HG02588 (cell line): ENCODE results near the gene ICAM2.
"Not testable (repeated sequence)": the region's sequence is repeated elsewhere in the genome, so short reads cannot be mapped to it uniquely, and the experiment has no call there.

Source experiments
- ATAC-seq: cut with Tn5 transposase; IDR thresholded peaks from one replicate; pipeline ENCODE4 v1.9.1; 2021; ENCODE audit warnings: mild to moderate bottlenecking, moderate library complexity; ENCODE audit not compliant: unreplicated experiment

ICAM2 gene

GRCh38 chr17:64045176-64045575, 24.7 kb upstream of the ICAM2 start:
- ATAC-seq = no peak

- no peak for ATAC-seq
Measured at GRCh38 chr17:64042700-64043485, 22.5 kb upstream of the ICAM2 start.

- no peak for ATAC-seq
Measured at GRCh38 chr17:64041912-64042311, 21.5 kb upstream of the ICAM2 start.

- ATAC-seq = no peak
Measured at GRCh38 chr17:64040206-64040605, 19.8 kb upstream of the ICAM2 start.

GRCh38 chr17:64039106-64039400, 18.6 kb upstream of the ICAM2 start:
- ATAC-seq = no peak

GRCh38 chr17:64038331-64039105, 18.1 kb upstream of the ICAM2 start:
- ATAC-seq = no peak

- ATAC-seq = no peak
Measured at GRCh38 chr17:64037802-64038201, 17.4 kb upstream of the ICAM2 start.

- no peak for ATAC-seq
Measured at GRCh38 chr17:64037180-64037579, 16.7 kb upstream of the ICAM2 start.

GRCh38 chr17:64036198-64036922, 15.9 kb upstream of the ICAM2 start:
- no peak for ATAC-seq

- ATAC-seq = no peak
Measured at GRCh38 chr17:64032081-64032480, 11.6 kb upstream of the ICAM2 start.

GRCh38 chr17:64028874-64029464, 8.5 kb upstream of the ICAM2 start:
- ATAC-seq = no peak

GRCh38 chr17:64025732-64026294, 5.4 kb upstream of the ICAM2 start:
- ATAC-seq = peak; percentile 52

GRCh38 chr17:64024781-64025731, 4.6 kb upstream of the ICAM2 start:
- no peak for ATAC-seq

- ATAC-seq = no peak
Measured at GRCh38 chr17:64024215-64024654, 3.8 kb upstream of the ICAM2 start.

GRCh38 chr17:64022611-64023063, 2.2 kb upstream of the ICAM2 start:
- no peak for ATAC-seq

- ATAC-seq = not testable (repeated sequence)
Measured at GRCh38 chr17:64019551-64019961, 877 bp downstream of the ICAM2 start.

GRCh38 chr17:64017381-64017980, 3.0 kb downstream of the ICAM2 start:
- ATAC-seq = no peak

- ATAC-seq = no peak
Measured at GRCh38 chr17:64016974-64017373, 3.5 kb downstream of the ICAM2 start.

- no peak for ATAC-seq
Measured at GRCh38 chr17:64016231-64016784, 4.1 kb downstream of the ICAM2 start.
